IMR-90 (cell line): ENCODE results near the gene USP35.

Source experiments
- CEBPB ChIP-seq: IDR thresholded peaks from 2 replicates; pipeline ENCODE4 v1.6.1; 2012; ENCODE audit warnings: low read depth, low read length, improper control_type of control experiment
- CTCF ChIP-seq: conservative IDR thresholded peaks from 2 replicates; pipeline ENCODE4 v1.5.1; 2012; ENCODE audit warnings: mild to moderate bottlenecking, low read depth, low read length, improper control_type of control experiment
- FOS ChIP-seq: fragments of 150-350 bp; IDR thresholded peaks from 2 replicates; pipeline ENCODE4 v1.6.1; 2016; ENCODE audit warnings: low read depth, low read length
- MAZ ChIP-seq: IDR thresholded peaks from 2 replicates; pipeline ENCODE4 v1.6.1; 2012; ENCODE audit warnings: low read depth, mild to moderate bottlenecking, low read length, improper control_type of control experiment, moderate library complexity, borderline replicate concordance
- NFE2L2 ChIP-seq: fragments of 150-350 bp; IDR thresholded peaks from 2 replicates; pipeline ENCODE4 v1.6.1; 2016; ENCODE audit warnings: low read depth, mild to moderate bottlenecking, low read length
- POLR2A ChIP-seq: IDR thresholded peaks from 2 replicates; pipeline ENCODE4 v1.6.1; 2012; ENCODE audit warnings: mild to moderate bottlenecking, low read depth, low read length
- RAD21 ChIP-seq: IDR thresholded peaks from 2 replicates; pipeline ENCODE4 v1.6.1; 2012; ENCODE audit warnings: low read length, improper control_type of control experiment
- TF ChIP-seq, protein P1 (sequence below): fragments of 150-350 bp; IDR thresholded peaks from 2 replicates; pipeline ENCODE4 v1.6.1; 2017; ENCODE audit warnings: mild to moderate bottlenecking, antibody characterized with exemption, low read length, low read depth

- no peak for TF ChIP-seq POLR2A
- no peak for TF ChIP-seq CTCF
- TF ChIP-seq NFE2L2: no peak
- TF ChIP-seq FOS: no peak
- TF ChIP-seq MAZ: no peak
- no peak for TF ChIP-seq CEBPB
- TF ChIP-seq RAD21: no peak
- TF ChIP-seq, protein P1, sequence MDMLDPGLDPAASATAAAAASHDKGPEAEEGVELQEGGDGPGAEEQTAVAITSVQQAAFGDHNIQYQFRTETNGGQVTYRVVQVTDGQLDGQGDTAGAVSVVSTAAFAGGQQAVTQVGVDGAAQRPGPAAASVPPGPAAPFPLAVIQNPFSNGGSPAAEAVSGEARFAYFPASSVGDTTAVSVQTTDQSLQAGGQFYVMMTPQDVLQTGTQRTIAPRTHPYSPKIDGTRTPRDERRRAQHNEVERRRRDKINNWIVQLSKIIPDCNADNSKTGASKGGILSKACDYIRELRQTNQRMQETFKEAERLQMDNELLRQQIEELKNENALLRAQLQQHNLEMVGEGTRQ: no peak
Measured at GRCh38 chr11:78217650-78218541, 29.2 kb downstream of the USP35 start.
